Measurements from ENCODE around the gene FCHO2.
"Not testable (repeated sequence)": the region's sequence is repeated elsewhere in the genome, so short reads cannot be mapped to it uniquely, and the experiment has no call there.

FCHO2 gene

GRCh38 chr5:72956324-72957140 is 691 bp downstream of the FCHO2 start:
- DNase-seq (ENCODE audit: low read depth) = peak; percentile 11

GRCh38 chr5:72957337-72957736 is 1.5 kb downstream of the FCHO2 start:
- no peak for DNase-seq (ENCODE audit: low read depth)

GRCh38 chr5:72959257-72959656 is 3.4 kb downstream of the FCHO2 start:
- no peak for DNase-seq (ENCODE audit: low read depth)

- DNase-seq (ENCODE audit: low read depth) = not testable (repeated sequence)
These were observed 18.6 kb downstream of the FCHO2 start for GRCh38 chr5:72974481-72974880.

GRCh38 chr5:72976810-72977209 is 21.0 kb downstream of the FCHO2 start:
- DNase-seq (ENCODE audit: low read depth) = not testable (repeated sequence)

GRCh38 chr5:72985719-72986118 is 29.9 kb downstream of the FCHO2 start:
- DNase-seq (ENCODE audit: low read depth) = no peak

- no peak for DNase-seq (ENCODE audit: low read depth)
These were observed 32.9 kb downstream of the FCHO2 start for GRCh38 chr5:72988769-72989168.

GRCh38 chr5:72991394-72991793 is 35.6 kb downstream of the FCHO2 start:
- no peak for DNase-seq (ENCODE audit: low read depth)

- DNase-seq (ENCODE audit: low read depth) = no peak
These were observed 38.7 kb downstream of the FCHO2 start for GRCh38 chr5:72994578-72994977.

GRCh38 chr5:72996632-72997031 is 40.8 kb downstream of the FCHO2 start:
- no peak for DNase-seq (ENCODE audit: low read depth)

GRCh38 chr5:72999916-73000315 is 44.1 kb downstream of the FCHO2 start:
- DNase-seq (ENCODE audit: low read depth) = no peak

- no peak for DNase-seq (ENCODE audit: low read depth)
These were observed 50.0 kb downstream of the FCHO2 start for GRCh38 chr5:73005886-73006285.

GRCh38 chr5:73007051-73007450 is 51.2 kb downstream of the FCHO2 start:
- no peak for DNase-seq (ENCODE audit: low read depth)

GRCh38 chr5:73008831-73009230 is 53.0 kb downstream of the FCHO2 start:
- DNase-seq (ENCODE audit: low read depth) = no peak

GRCh38 chr5:73011612-73012011 is 55.8 kb downstream of the FCHO2 start:
- DNase-seq (ENCODE audit: low read depth) = not testable (repeated sequence)

GRCh38 chr5:73018892-73019291 is 63.1 kb downstream of the FCHO2 start:
- DNase-seq (ENCODE audit: low read depth) = no peak

- no peak for DNase-seq (ENCODE audit: low read depth)
These were observed 63.9 kb downstream of the FCHO2 start for GRCh38 chr5:73019766-73020165.

- no peak for DNase-seq (ENCODE audit: low read depth)
These were observed 66.8 kb downstream of the FCHO2 start for GRCh38 chr5:73022471-73023169.

- not testable (repeated sequence) for DNase-seq (ENCODE audit: low read depth)
These were observed 69.2 kb downstream of the FCHO2 start for GRCh38 chr5:73024946-73025544.

- DNase-seq (ENCODE audit: low read depth) = no peak
These were observed 71.5 kb downstream of the FCHO2 start for GRCh38 chr5:73027361-73027760.

GRCh38 chr5:73027816-73028215 is 72.0 kb downstream of the FCHO2 start:
- DNase-seq (ENCODE audit: low read depth) = no peak

GRCh38 chr5:73028991-73029595 is 73.3 kb downstream of the FCHO2 start:
- no peak for DNase-seq (ENCODE audit: low read depth)

GRCh38 chr5:73030531-73030930 is 74.7 kb downstream of the FCHO2 start:
- no peak for DNase-seq (ENCODE audit: low read depth)

All from stimulated activated CD8-positive, alpha-beta memory T cell treated with anti-CD3 and anti-CD28 coated beads, Interleukin-4, amount 100 ng/mL, for 24 hours (primary cell).